Glutamatergic neuron (in vitro differentiated cells): ENCODE results near the gene ALPK1. TPM values are rescaled to one million over a fixed set of nuclear protein-coding genes. Genes with fewer than 3 reads are reported as not detected.

Experiments used
- DNase-seq: peaks from one replicate; pipeline ENCODE4 v3.0.0; 2022
- H3K27ac Mint-ChIP-seq: one replicate; pipeline ENCODE4 v1.8.0; 2020; ENCODE audit warnings: mild to moderate bottlenecking, mixed read lengths, inconsistent platforms; ENCODE audit not compliant: unreplicated experiment
- H3K27me3 Mint-ChIP-seq: one replicate; pipeline ENCODE4 v1.8.0; 2020; ENCODE audit warnings: mild to moderate bottlenecking, moderate library complexity, mixed read lengths, inconsistent platforms; ENCODE audit not compliant: unreplicated experiment
- H3K36me3 Mint-ChIP-seq: one replicate; pipeline ENCODE4 v1.8.0; 2020; ENCODE audit warnings: mild to moderate bottlenecking, mixed read lengths, inconsistent platforms; ENCODE audit not compliant: unreplicated experiment
- H3K4me1 Mint-ChIP-seq: one replicate; pipeline ENCODE4 v1.8.0; 2020; ENCODE audit warnings: mild to moderate bottlenecking, low read depth, mixed read lengths, inconsistent platforms; ENCODE audit not compliant: unreplicated experiment
- H3K4me3 Mint-ChIP-seq: one replicate; pipeline ENCODE4 v1.8.0; 2020; ENCODE audit warnings: mild to moderate bottlenecking, mixed read lengths, inconsistent platforms; ENCODE audit not compliant: unreplicated experiment
- H3K9me3 Mint-ChIP-seq: one replicate; pipeline ENCODE4 v1.8.0; 2020; ENCODE audit warnings: mild to moderate bottlenecking, moderate library complexity, mixed read lengths, inconsistent platforms; ENCODE audit not compliant: unreplicated experiment
- CTCF ChIP-seq: fragments of 200-600 bp; sonication (generic); IDR thresholded peaks from one replicate; pipeline ENCODE4 v1.5.0; 2021; ENCODE audit not compliant: partially characterized antibody, unreplicated experiment
- total RNA-seq: library from RNA; stranded (reverse); fragmentation: NEBNext Ultra II Directional; extraction: Animal tissue kit (Norgen Biotek cat#: 25700); gene quantifications from one replicate; pipeline ENCODE4 v1.2.1, GENCODE V29; 2021; ENCODE audit not compliant: unreplicated experiment

The ALPK1 gene
- total RNA-seq, 1 donor from 2014 or later: 0.86 TPM

GRCh38 chr4:112371361-112371760 lies 74.2 kb downstream of the ALPK1 start:
- peak overlapping the region; percentile 69 for H3K27ac Mint-ChIP-seq
- H3K4me1 Mint-ChIP-seq: peaks cover 21% of the 10 kb centered on the region
- DNase-seq: no peak
- H3K4me3 Mint-ChIP-seq: no peak overlapping the region
- no peak for TF ChIP-seq CTCF
- peaks cover 8% of the 10 kb centered on the region for H3K9me3 Mint-ChIP-seq
- H3K36me3 Mint-ChIP-seq: peaks cover 20% of the 10 kb centered on the region
- H3K27me3 Mint-ChIP-seq: peaks cover 2% of the 10 kb centered on the region

- no peak overlapping the region for H3K27ac Mint-ChIP-seq
- no peak overlapping the region for H3K4me3 Mint-ChIP-seq
- TF ChIP-seq CTCF: no peak
- peaks cover 2% of the 10 kb centered on the region for H3K27me3 Mint-ChIP-seq
- no peak for DNase-seq
- H3K4me1 Mint-ChIP-seq: peaks cover 35% of the 10 kb centered on the region
- H3K36me3 Mint-ChIP-seq: peaks cover 13% of the 10 kb centered on the region
- H3K9me3 Mint-ChIP-seq: peaks cover 8% of the 10 kb centered on the region
Observed at GRCh38 chr4:112374850-112375249, 77.7 kb downstream of the ALPK1 start.

GRCh38 chr4:112377171-112377570 lies 80.0 kb downstream of the ALPK1 start:
- TF ChIP-seq CTCF: no peak
- peaks cover 37% of the 10 kb centered on the region for H3K4me1 Mint-ChIP-seq
- no peak overlapping the region for H3K27ac Mint-ChIP-seq
- H3K36me3 Mint-ChIP-seq: peaks cover 13% of the 10 kb centered on the region
- H3K9me3 Mint-ChIP-seq: peaks cover 7% of the 10 kb centered on the region
- DNase-seq: no peak
- H3K4me3 Mint-ChIP-seq: no peak overlapping the region
- peaks cover 2% of the 10 kb centered on the region for H3K27me3 Mint-ChIP-seq

- no peak overlapping the region for H3K4me3 Mint-ChIP-seq
- H3K27ac Mint-ChIP-seq: peak overlapping the region; percentile 18
- peaks cover 2% of the 10 kb centered on the region for H3K27me3 Mint-ChIP-seq
- peaks cover 12% of the 10 kb centered on the region for H3K9me3 Mint-ChIP-seq
- H3K36me3 Mint-ChIP-seq: peaks cover 13% of the 10 kb centered on the region
- TF ChIP-seq CTCF: no peak
- DNase-seq: no peak
- H3K4me1 Mint-ChIP-seq: peaks cover 42% of the 10 kb centered on the region
Observed at GRCh38 chr4:112377594-112378242, 80.5 kb downstream of the ALPK1 start.

GRCh38 chr4:112378243-112378620 lies 81.1 kb downstream of the ALPK1 start:
- H3K9me3 Mint-ChIP-seq: peaks cover 12% of the 10 kb centered on the region
- peaks cover 42% of the 10 kb centered on the region for H3K4me1 Mint-ChIP-seq
- H3K27me3 Mint-ChIP-seq: peaks cover 2% of the 10 kb centered on the region
- H3K4me3 Mint-ChIP-seq: no peak overlapping the region
- DNase-seq: no peak
- H3K36me3 Mint-ChIP-seq: peaks cover 13% of the 10 kb centered on the region
- TF ChIP-seq CTCF: no peak
- H3K27ac Mint-ChIP-seq: no peak overlapping the region
